ENCODE data around the gene ZNFX1. TPM values are rescaled to one million over a fixed set of nuclear protein-coding genes. Genes with fewer than 3 reads are reported as not detected.

The ZNFX1 gene
- total RNA-seq, 2 experiments from 2014 or later = 50.6 to 51.6 TPM

GRCh38 chr20:49259799-49260198, 18.1 kb downstream of the ZNFX1 start:
- H3K27me3 ChIP-seq (ENCODE audit: control insufficient read depth in 1 of 2, insufficient read depth in 2 of 2, low read length in 2 of 2) = no peaks in the 10 kb centered on the region
- no peak for TF ChIP-seq CTCF (IDR thresholded peaks at IDR 0.05)
- no peak overlapping the region for H3K27ac ChIP-seq (ENCODE audit: low read depth in 1 of 2, low read length in 2 of 2)
- Mint-ChIP-seq H3K4me3 (no peak overlapping the region), H3K9me3 (no peaks in the 10 kb centered on the region), H3K36me3 (ENCODE audit: low read depth) (peaks cover 94% of the 10 kb centered on the region), H3K27me3 (no peaks in the 10 kb centered on the region), H3K4me1 (ENCODE audit: low read depth) (peaks cover 6% of the 10 kb centered on the region), H3K27ac (no peak overlapping the region)
- intact Hi-C loops (cut with DNase I, micrococcal nuclease) = no loop called here
- CTCF ChIA-PET = interaction anchor here (0.7 kb wide), 1 partner anchor 214 kb away, joined by 3 read pairs; no protein-coding TSS in a partner anchor
- no peaks in the 10 kb centered on the region for H3K9me3 ChIP-seq (ENCODE audit: control insufficient read depth in 1 of 2, insufficient read depth in 1 of 2, low read length in 2 of 2)
- no peak overlapping the region for H3K4me3 ChIP-seq (ENCODE audit: low read length)
- peaks cover 2% of the 10 kb centered on the region for H3K4me1 ChIP-seq (ENCODE audit: insufficient read depth, low read length)
- ATAC-seq (ENCODE audit: poor library complexity) (no peak), DNase-seq (no peak)
- POLR2A ChIA-PET = no interaction called here
- peaks cover 94% of the 10 kb centered on the region for H3K36me3 ChIP-seq (ENCODE audit: insufficient read depth, low read length)

- H3K27me3 Mint-ChIP-seq = no peaks in the 10 kb centered on the region
- H3K27ac Mint-ChIP-seq = no peak overlapping the region
- CTCF ChIA-PET = no interaction called here
These were observed 18.6 kb downstream of the ZNFX1 start for GRCh38 chr20:49259284-49259683.

GRCh38 chr20:49256261-49256660, 21.6 kb downstream of the ZNFX1 start:
- intact Hi-C loops (cut with DNase I, micrococcal nuclease) = no loop called here
- Mint-ChIP-seq H3K4me1 (ENCODE audit: low read depth) (no peaks in the 10 kb centered on the region), H3K27me3 (no peaks in the 10 kb centered on the region), H3K4me3 (no peak overlapping the region), H3K27ac (no peak overlapping the region), H3K36me3 (ENCODE audit: low read depth) (peaks cover 91% of the 10 kb centered on the region), H3K9me3 (no peaks in the 10 kb centered on the region)
- ChIA-PET CTCF (no interaction called here), POLR2A (no interaction called here)
- peaks cover 2% of the 10 kb centered on the region for H3K4me1 ChIP-seq (ENCODE audit: insufficient read depth, low read length)
- H3K4me3 ChIP-seq (ENCODE audit: low read length) = no peak overlapping the region
- no peak overlapping the region for H3K27ac ChIP-seq (ENCODE audit: low read depth in 1 of 2, low read length in 2 of 2)
- DNase-seq = no peak
- H3K9me3 ChIP-seq (ENCODE audit: control insufficient read depth in 1 of 2, insufficient read depth in 1 of 2, low read length in 2 of 2) = no peaks in the 10 kb centered on the region
- peaks cover 94% of the 10 kb centered on the region for H3K36me3 ChIP-seq (ENCODE audit: insufficient read depth, low read length)
- ATAC-seq (ENCODE audit: poor library complexity) = no peak
- no peak for TF ChIP-seq CTCF (IDR thresholded peaks at IDR 0.05)
- no peaks in the 10 kb centered on the region for H3K27me3 ChIP-seq (ENCODE audit: control insufficient read depth in 1 of 2, insufficient read depth in 2 of 2, low read length in 2 of 2)

More at GRCh38 chr20:49259284-49259683, 18.6 kb downstream of the ZNFX1 start:
- H3K27me3 ChIP-seq (ENCODE audit: control insufficient read depth in 1 of 2, insufficient read depth in 2 of 2, low read length in 2 of 2) = no peaks in the 10 kb centered on the region
- no peak overlapping the region for H3K4me3 ChIP-seq (ENCODE audit: low read length)
- POLR2A ChIA-PET = no interaction called here
- ATAC-seq (ENCODE audit: poor library complexity) (no peak), DNase-seq (no peak)
- H3K9me3 ChIP-seq (ENCODE audit: control insufficient read depth in 1 of 2, insufficient read depth in 1 of 2, low read length in 2 of 2) = no peaks in the 10 kb centered on the region
- H3K36me3 ChIP-seq (ENCODE audit: insufficient read depth, low read length) = peaks cover 94% of the 10 kb centered on the region
- Mint-ChIP-seq H3K4me3 (no peak overlapping the region), H3K36me3 (ENCODE audit: low read depth) (peaks cover 94% of the 10 kb centered on the region), H3K4me1 (ENCODE audit: low read depth) (peaks cover 3% of the 10 kb centered on the region), H3K9me3 (no peaks in the 10 kb centered on the region)
- intact Hi-C loops (cut with DNase I, micrococcal nuclease) = no loop called here
- no peak overlapping the region for H3K27ac ChIP-seq (ENCODE audit: low read depth in 1 of 2, low read length in 2 of 2)
- TF ChIP-seq CTCF (IDR thresholded peaks at IDR 0.05) = no peak
- H3K4me1 ChIP-seq (ENCODE audit: insufficient read depth, low read length) = peaks cover 2% of the 10 kb centered on the region

Measured in CD4-positive, alpha-beta T cell (primary cell).